Gastroesophageal sphincter (tissue), 3 donors: ENCODE measurements around the gene MTNR1A.

Experiments used
- CTCF ChIP-seq, 4 experiments: fragments of 200-600 bp in 2 of 4; fragments of 450-650 bp in 2 of 4; sonication (generic) in 1 of 4; IDR thresholded peaks; one replicate each; pipeline ENCODE4 v1.5.1; 2017 to 2019; ENCODE audit warnings: antibody characterized with exemption in 4 of 4, mild to moderate bottlenecking in 2 of 4, moderate library complexity in 2 of 4
- POLR2A ChIP-seq, 2 donors: fragments of 450-650 bp; IDR thresholded peaks; one replicate each; pipeline ENCODE4 v1.6.1; 2017; ENCODE audit warnings: antibody characterized with exemption in 2 of 2, mild to moderate bottlenecking in 2 of 2, moderate library complexity in 1 of 2
- POLR2AphosphoS5 ChIP-seq: sonication (generic); formaldehyde crosslinking; IDR thresholded peaks from one replicate; pipeline ENCODE4 v1.6.1; 2017; ENCODE audit warnings: antibody characterized with exemption

GRCh38 chr4:186588503-186588902 is 33.1 kb upstream of the MTNR1A start:
- TF ChIP-seq CTCF (IDR thresholded peaks at IDR 0.05) (no peak), POLR2A (IDR thresholded peaks at IDR 0.05) (no peak), POLR2AphosphoS5 (no peak)
